Activated gamma-delta T cell (primary cell): Measurements from ENCODE around the gene RTP2.

Experiments
- DNase-seq: peaks from one replicate; lab custom pipeline; 2025; lab: John Stamatoyannopoulos, UW

Gene RTP2

GRCh38 chr3:187738331-187739093 lies 36.2 kb upstream of the RTP2 start:
- DNase-seq = no peak

GRCh38 chr3:187738071-187738330 lies 35.6 kb upstream of the RTP2 start:
- DNase-seq = no peak

- peak; percentile 33 for DNase-seq
Observed at GRCh38 chr3:187737368-187738070, 35.2 kb upstream of the RTP2 start.

GRCh38 chr3:187737006-187737367 lies 34.6 kb upstream of the RTP2 start:
- no peak for DNase-seq

- DNase-seq = no peak
Observed at GRCh38 chr3:187736418-187736871, 34.1 kb upstream of the RTP2 start.

- no peak for DNase-seq
Observed at GRCh38 chr3:187735837-187736236, 33.5 kb upstream of the RTP2 start.

- no peak for DNase-seq
Observed at GRCh38 chr3:187735383-187735782, 33.0 kb upstream of the RTP2 start.

- no peak for DNase-seq
Observed at GRCh38 chr3:187734841-187735240, 32.5 kb upstream of the RTP2 start.

GRCh38 chr3:187733371-187733770 lies 31.0 kb upstream of the RTP2 start:
- DNase-seq = no peak

- no peak for DNase-seq
Observed at GRCh38 chr3:187729598-187729997, 27.2 kb upstream of the RTP2 start.

GRCh38 chr3:187728940-187729583 lies 26.7 kb upstream of the RTP2 start:
- DNase-seq = no peak

GRCh38 chr3:187728248-187728647 lies 25.9 kb upstream of the RTP2 start:
- no peak for DNase-seq

GRCh38 chr3:187726564-187726963 lies 24.2 kb upstream of the RTP2 start:
- DNase-seq = no peak

- DNase-seq = no peak
Observed at GRCh38 chr3:187725653-187726370, 23.5 kb upstream of the RTP2 start.

- DNase-seq = no peak
Observed at GRCh38 chr3:187725224-187725623, 22.9 kb upstream of the RTP2 start.

- no peak for DNase-seq
Observed at GRCh38 chr3:187722206-187722612, 19.9 kb upstream of the RTP2 start.

- DNase-seq = no peak
Observed at GRCh38 chr3:187721055-187721454, 18.7 kb upstream of the RTP2 start.

GRCh38 chr3:187720337-187720670 lies 17.9 kb upstream of the RTP2 start:
- DNase-seq = no peak

GRCh38 chr3:187719628-187720336 lies 17.4 kb upstream of the RTP2 start:
- DNase-seq = no peak

- no peak for DNase-seq
Observed at GRCh38 chr3:187718802-187719201, 16.4 kb upstream of the RTP2 start.

- no peak for DNase-seq
Observed at GRCh38 chr3:187717572-187717971, 15.2 kb upstream of the RTP2 start.

- no peak for DNase-seq
Observed at GRCh38 chr3:187714404-187714979, 12.1 kb upstream of the RTP2 start.
